SKM-1 (cell line): ENCODE measurements around the gene HORMAD2.
"Not testable (repeated sequence)": the region's sequence is repeated elsewhere in the genome, so short reads cannot be mapped to it uniquely, and the experiment has no call there.

Experiments used
- DNase-seq: peaks from one replicate; lab custom pipeline; 2025; ENCODE audit not compliant: unreplicated experiment; lab: John Stamatoyannopoulos, UW

The HORMAD2 gene

GRCh38 chr22:30206944-30207343, 126.7 kb downstream of the HORMAD2 start:
- DNase-seq = no peak

DNA sequence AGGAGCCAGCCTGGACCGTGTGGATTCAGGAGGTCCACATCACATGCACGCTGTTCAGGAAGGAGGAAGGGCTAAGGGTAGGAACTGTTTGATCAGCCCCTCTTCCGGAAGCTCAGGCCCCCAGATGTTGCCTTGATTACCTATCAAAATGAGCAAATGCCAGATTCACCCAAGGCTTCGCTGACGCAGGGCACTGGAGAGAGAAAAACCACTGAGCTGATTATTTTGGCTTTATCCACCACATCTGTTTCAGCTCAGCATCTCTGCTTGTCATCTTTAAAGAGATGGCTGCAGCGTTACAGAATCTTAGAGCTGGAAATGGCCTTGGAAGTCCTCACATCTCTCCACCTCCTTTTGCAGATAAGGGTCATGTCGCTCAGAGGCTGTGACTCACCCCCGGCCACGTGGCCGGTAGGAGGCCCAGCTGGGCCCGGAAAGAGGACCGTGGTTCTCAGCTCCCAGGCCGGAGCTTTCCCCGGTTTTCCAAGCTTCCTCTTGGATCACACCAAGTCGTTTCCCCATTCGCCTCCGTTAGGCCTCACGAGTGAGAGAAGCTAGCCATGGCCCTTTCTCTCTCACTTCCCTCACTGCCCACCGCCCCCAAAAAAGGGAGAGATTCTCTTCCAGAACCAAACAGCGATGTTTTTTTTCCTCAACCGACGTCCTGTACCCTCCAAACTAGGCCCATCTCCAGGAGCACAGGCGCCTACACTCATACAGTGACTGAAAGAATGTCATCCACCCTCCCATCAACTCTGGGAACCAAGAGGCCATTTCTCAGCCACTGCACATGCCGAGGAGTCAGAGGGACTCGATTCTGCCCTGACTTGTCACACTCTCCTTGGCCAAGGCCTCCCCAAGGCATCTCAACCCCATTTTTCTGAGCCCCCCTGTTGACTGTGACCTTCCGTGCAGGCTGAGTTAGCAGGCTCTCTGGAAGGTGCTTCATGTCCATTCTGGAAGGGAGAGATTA, 128.7 kb downstream of the HORMAD2 start:
- no peak for DNase-seq

GRCh38 chr22:30209642-30210041, 129.4 kb downstream of the HORMAD2 start:
- no peak for DNase-seq

GRCh38 chr22:30210235-30210909, 130.1 kb downstream of the HORMAD2 start:
- DNase-seq = no peak

- no peak for DNase-seq
Observed at GRCh38 chr22:30211124-30211820, 131.0 kb downstream of the HORMAD2 start.

GRCh38 chr22:30212363-30212995, 132.2 kb downstream of the HORMAD2 start:
- no peak for DNase-seq

GRCh38 chr22:30212996-30213441, 132.8 kb downstream of the HORMAD2 start:
- DNase-seq = no peak

DNA sequence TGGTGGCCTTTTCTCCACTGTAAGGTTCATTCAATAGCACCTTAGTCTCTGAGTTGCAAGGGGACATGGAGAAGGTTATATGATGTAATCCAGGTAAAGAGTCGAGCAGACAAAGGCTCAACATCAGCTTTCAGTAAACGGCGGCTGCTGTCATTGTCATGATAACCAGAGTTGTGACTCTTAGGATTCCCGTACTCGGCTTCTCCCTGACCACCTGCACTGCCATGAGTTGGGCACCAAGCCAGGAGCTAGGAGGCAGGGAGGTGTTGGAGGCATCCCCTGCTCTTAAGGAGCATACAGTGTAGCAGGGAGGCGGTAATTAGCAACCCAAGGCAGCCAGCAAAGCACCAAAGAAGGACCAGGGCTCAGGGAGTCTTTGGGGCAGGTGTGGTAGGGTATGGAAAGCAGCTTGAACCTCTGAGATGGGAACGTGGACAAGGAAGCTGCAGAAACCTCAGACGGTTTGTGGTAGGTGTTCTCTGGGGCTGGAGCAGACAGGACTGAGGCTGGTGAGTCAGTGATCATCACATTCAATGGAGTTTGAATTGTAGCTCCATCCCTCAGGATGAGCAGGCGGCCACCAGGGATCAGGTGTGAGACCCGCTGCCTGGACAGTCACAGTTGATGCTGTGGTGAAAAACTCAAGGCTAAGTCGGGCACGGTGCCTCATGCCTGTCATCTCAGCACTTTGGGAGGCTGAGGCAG, 134.6 kb downstream of the HORMAD2 start:
- no peak for DNase-seq

DNA sequence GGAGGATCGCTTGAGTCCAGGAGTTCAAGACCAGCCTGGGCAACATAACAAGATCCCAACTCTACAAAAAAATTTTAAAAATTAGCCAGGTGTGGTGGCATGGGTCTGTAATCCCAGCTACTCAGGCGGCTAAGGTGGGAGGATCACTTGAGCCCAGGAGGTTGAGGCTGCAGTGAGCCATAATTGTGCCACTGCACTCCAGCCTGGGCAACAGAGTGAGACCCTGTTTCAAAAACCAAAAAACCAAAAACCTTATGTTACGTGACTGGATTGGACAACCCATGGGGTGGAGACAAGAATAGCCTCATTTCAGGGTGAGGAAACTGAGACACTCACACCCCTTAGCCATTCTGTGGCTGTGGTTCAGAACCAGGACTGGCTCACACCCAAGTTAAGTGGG, 136.0 kb downstream of the HORMAD2 start:
- not testable (repeated sequence) for DNase-seq

DNA sequence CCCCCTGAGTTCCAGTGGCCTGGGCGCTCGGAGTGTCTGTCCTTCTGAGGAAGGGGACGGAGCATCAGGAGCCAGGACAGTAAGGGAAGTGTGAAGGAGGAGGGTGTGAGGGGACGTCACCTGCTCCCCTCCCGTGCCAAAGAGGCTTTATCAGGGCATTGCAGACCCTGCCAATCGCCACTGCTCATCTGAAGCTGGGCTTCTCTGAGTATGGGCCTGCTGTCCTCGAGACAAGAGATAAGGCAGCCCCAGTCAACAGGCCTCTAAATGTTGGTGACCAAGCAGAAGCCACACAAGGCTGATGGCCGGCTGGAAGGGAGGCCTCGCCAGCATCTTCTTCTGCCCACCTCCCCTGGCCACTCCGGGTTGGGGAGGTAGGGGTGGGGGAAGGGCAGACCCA, 136.4 kb downstream of the HORMAD2 start:
- DNase-seq = no peak

DNA sequence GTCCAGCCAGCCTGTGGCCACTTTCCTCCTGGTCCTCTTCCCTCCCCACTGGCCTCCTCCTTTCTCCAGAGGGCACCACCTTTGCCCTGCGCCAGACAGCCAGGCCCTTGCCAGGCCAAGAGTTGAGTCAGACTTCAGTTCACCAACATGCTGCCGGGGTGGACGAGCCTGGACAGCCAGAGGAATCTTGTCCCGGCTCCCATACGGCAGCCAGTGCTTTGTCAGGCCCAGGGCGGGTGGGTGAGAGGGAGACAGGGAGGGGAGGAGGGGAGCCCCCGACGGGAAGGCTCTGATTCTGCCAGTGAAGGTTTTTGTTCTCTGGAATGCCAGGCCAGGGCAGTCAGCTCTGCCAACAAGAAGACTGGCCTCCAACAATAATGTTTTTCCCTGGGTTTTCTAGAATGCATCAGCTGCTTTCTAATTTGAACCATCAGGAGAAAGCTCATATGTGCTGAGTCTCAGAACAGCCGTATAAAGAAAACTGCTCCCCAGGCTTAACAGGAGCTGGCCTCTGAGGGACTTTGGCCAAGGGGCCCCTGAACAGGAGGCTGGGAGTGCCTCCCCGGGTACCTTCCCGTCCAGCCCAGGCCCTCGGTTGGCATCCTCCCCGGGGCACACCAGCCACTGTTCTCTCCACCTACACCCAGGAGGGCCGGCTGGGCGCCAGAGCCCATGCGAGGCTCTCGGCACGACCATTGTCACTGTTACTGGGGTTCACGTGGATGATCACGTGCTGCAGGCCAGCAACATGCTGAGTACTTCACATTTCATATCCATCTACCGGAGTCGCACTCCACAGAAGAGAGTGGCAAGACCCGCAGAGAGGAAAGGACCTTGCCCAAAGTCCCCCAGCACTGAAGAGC, 137.7 kb downstream of the HORMAD2 start:
- DNase-seq = no peak

DNA sequence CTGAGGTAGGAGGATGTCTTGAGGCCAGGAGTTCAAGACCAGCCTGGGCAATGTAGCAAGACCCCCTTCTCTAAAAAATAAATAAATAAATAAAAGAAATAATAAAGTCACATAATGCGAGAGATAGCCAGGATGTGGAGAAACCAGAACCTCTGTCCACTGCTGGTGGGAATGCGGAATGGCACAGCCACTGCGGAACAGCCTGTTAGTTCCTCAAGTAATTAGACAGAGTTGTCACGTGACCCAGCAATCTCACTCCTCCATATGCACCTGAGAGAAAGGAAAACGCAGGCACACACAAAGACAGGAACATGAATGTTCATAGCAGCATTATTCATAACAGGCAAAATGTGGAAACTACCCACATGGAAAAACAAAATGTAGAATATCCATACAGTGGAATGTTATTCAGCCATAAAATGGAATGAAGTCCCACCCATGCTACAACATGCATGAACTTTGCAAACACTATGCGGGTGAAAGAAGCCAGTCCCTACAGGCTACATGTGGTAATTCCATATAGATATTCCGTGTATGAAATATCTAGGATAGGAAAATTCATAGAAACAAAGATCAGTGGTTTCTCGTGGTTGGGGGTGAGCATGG, 138.9 kb downstream of the HORMAD2 start:
- DNase-seq = no peak

- DNase-seq = no peak
Observed at GRCh38 chr22:30219668-30220278, 139.5 kb downstream of the HORMAD2 start.

DNA sequence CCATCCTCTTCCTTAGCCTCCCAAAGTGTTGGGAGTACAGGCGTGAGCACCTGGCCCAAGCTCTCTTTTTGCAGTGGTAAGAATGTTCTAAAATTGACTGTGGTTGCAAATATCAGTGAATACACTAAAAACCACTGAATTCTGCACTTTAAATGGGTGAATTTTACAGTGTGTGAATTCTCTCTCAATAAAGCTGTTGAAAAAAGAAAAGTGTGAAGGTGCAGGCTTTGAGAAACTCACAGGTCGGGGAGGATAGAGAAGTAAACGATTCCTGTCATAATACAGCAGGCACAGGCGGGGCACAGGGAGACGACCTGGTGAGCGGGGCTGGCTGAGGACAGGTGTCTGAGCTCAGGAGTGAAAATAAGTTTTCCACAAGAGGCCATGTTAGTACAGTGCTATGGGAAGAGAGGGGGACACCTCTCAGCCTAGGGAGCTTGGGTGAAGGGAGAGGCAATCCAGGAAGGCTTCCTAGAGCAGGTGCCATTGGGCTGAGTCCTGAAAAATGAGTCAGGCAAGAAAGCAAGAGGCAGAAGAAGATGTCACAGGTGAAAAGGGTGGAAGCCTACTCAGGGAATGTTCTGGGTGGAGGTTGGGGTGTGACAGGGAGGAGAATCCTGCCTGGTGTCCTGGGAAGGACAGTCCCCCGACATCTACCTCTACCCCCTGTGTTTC, 140.2 kb downstream of the HORMAD2 start:
- no peak for DNase-seq

- DNase-seq = no peak
Observed at GRCh38 chr22:30221121-30221992, 141.1 kb downstream of the HORMAD2 start.

DNA sequence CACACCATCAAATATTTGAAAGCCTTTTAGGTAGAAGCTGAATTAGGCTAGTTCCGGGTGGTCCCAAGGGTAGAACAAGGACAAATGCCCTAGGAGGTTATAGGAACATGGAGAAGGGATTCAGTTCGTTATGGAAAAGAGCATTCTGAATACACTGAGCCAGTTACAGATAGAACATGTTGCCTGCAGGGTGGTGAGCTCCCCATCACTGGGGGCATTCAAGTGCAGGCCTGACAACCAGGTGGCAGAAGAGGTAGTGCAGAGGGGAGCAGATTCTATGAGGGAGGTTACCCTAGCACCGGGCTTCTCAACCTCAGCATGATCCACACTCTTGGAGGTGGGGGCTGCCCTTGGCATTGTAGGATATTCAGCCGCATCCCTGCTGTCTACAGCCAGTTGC, 142.1 kb downstream of the HORMAD2 start:
- DNase-seq = no peak

- DNase-seq = no peak
Observed at GRCh38 chr22:30223303-30223702, 143.0 kb downstream of the HORMAD2 start.
